ENCODE results near the gene RPS19BP1. TPM values are rescaled to one million over a fixed set of nuclear protein-coding genes. Genes with fewer than 3 reads are reported as not detected.

Gene RPS19BP1
- total and polyA plus RNA-seq, 2 of the 8 experiments (the other 6 are each of a cell fraction or from before 2014, with no cell fraction given) = 77.9 to 97.9 TPM

DNA sequence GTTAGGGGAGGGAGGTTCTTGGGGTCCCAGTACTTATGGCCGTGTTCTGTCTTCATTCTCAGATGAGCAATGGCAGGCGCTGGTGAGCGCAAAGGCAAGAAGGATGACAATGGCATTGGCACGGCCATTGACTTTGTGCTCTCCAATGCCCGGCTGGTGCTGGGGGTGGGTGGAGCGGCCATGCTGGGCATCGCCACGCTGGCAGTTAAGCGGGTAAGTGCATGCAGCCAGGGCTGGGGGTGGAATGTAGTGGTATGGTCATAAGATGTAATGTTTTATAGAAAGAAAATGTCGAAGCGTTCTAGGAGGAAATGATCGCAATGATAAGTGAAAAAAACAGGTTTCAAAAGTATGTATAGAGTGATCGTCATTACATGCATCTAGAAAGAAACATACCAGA lies 21.3 kb downstream of the RPS19BP1 start:
- H3K56ac ChIP-seq (replicated peaks; ENCODE audit: insufficient read length, low read depth, low read length) = no peak overlapping the region
- H3K27ac ChIP-seq (ENCODE audit: low read depth, low read length) = no peak overlapping the region
- no peak overlapping the region for H2BK120ac ChIP-seq (replicated peaks; ENCODE audit: low read depth, low read length)
- H2AK5ac ChIP-seq (ENCODE audit: low read depth, low read length) = no peak overlapping the region
- no peak overlapping the region for H3K4ac ChIP-seq (replicated peaks; ENCODE audit: insufficient read length, low read depth, low read length)
- no peak overlapping the region for H4K5ac ChIP-seq (ENCODE audit: insufficient read length, low read depth, low read length)
- CTCF ChIA-PET (ENCODE audit: partially characterized antibody) = interaction anchor here (0.7 to 10.1 kb wide), 7 partner anchors 9 to 125 kb away, joined by 3 to 278 read pairs (median 4); partner anchors contain the start of genes ATF4 and MIEF1
- H3K23ac ChIP-seq (ENCODE audit: insufficient read length) = no peak overlapping the region
- no peak overlapping the region for H3K14ac ChIP-seq (ENCODE audit: insufficient read length)
- H3K27me3 ChIP-seq (replicated peaks in 1 of 4; ENCODE audit: control insufficient read depth in 3 of 4, extremely low read depth in 1 of 4, insufficient read depth in 3 of 4, low read length in 3 of 4) = peaks cover 38 to 85% (median 74%) of the 10 kb centered on the region in 4 experiments
- H2AFZ ChIP-seq (ENCODE audit: low read length) = no peak overlapping the region
- TF ChIP-seq RBBP5 (IDR thresholded peaks at IDR 0.05; ENCODE audit: borderline replicate concordance, low read depth, low read length) = no peak
- TF ChIP-seq KDM4A (IDR thresholded peaks at IDR 0.05; ENCODE audit: low read depth, low read length, severe bottlenecking) = no peak
- TF ChIP-seq TAF7 (optimal IDR thresholded peaks at IDR 0.05; ENCODE audit: borderline replicate concordance, low read depth, low read length) = no peak
- TF ChIP-seq CHD2 (IDR thresholded peaks at IDR 0.05; ENCODE audit: low read length) = no peak
- FAIRE-seq = no peak
- no peak overlapping the region for H3K4me3 ChIP-seq (ENCODE audit: extremely low read depth in 1 of 4, insufficient read depth in 2 of 4, low read depth in 3 of 4, low read length in 4 of 4)
- DNase-seq (ENCODE audit: low read depth in 1 of 2, low spot score in 2 of 2) = no peak
- peaks cover 0 to 3% (median 0%) of the 10 kb centered on the region in 4 experiments; a peak in 2 of 7 replicates for H3K4me1 ChIP-seq (replicated peaks in 1 of 4; ENCODE audit: control insufficient read depth in 3 of 4, insufficient read depth in 4 of 4, low read length in 3 of 4)
- no peak overlapping the region for H4K8ac ChIP-seq (ENCODE audit: extremely low read depth, insufficient read depth, low read length)
- H2BK5ac ChIP-seq (ENCODE audit: low read depth, low read length) = no peak overlapping the region
- H2BK15ac ChIP-seq (ENCODE audit: low read length) = no peak overlapping the region
- no peaks in the 10 kb centered on the region for H3K9me3 ChIP-seq (ENCODE audit: insufficient read depth in 2 of 2, low read depth in 1 of 2, low read length in 1 of 2)
- H4K91ac ChIP-seq (replicated peaks; ENCODE audit: insufficient read length, low read length) = no peak overlapping the region
- H3K23me2 ChIP-seq (ENCODE audit: low read depth, low read length) = no peaks in the 10 kb centered on the region; the same call in 1 of the 2 replicates
- 95 to 100% methylated on average over 3 to 13 of the region's 13 CpGs for WGBS, 2 experiments (ENCODE audit: extremely low coverage in 1 of 2, insufficient coverage in 1 of 2, insufficient read length in 1 of 2, insufficient replicate concordance in 2 of 2, low coverage in 1 of 2, low lambda C conversion rate in 2 of 2, missing lambda C conversion rate in 1 of 2)
- H3K79me2 ChIP-seq (ENCODE audit: control insufficient read depth in 1 of 2, insufficient read depth in 2 of 2, low read length in 2 of 2) = no peaks in the 10 kb centered on the region
- H3K4me2 ChIP-seq (ENCODE audit: insufficient read depth in 1 of 2, low read depth in 2 of 2, low read length in 2 of 2) = no peak overlapping the region
- H3K9ac ChIP-seq (replicated peaks in 1 of 4; ENCODE audit: extremely low read depth in 1 of 4, low read depth in 3 of 4, low read length in 3 of 4) = no peak overlapping the region
- H2BK12ac ChIP-seq (ENCODE audit: low read depth, low read length) = no peak overlapping the region
- POLR2A ChIA-PET (ENCODE audit: partially characterized antibody) = interaction anchor here (0.8 to 3.8 kb wide), 7 partner anchors 9 to 192 kb away, joined by 3 to 38 read pairs (median 4); partner anchors contain the start of genes ATF4 and MIEF1
- peaks cover 22 to 68% (median 50%) of the 10 kb centered on the region in 4 experiments for H3K36me3 ChIP-seq (ENCODE audit: control insufficient read depth in 2 of 4, insufficient read depth in 4 of 4, low read length in 3 of 4)
- H3K79me1 ChIP-seq (ENCODE audit: low read depth, low read length) = peaks cover 5% of the 10 kb centered on the region
- H3K18ac ChIP-seq (ENCODE audit: extremely low read depth, low read length) = no peak overlapping the region
- peaks cover 47 to 63% of the 10 kb centered on the region in 2 experiments for H4K20me1 ChIP-seq (replicated peaks in 1 of 2; ENCODE audit: control insufficient read depth in 1 of 2, insufficient read depth in 2 of 2, low read length in 2 of 2)
- H2BK20ac ChIP-seq (ENCODE audit: low read length) = no peak overlapping the region
